ENCODE measurements around the gene RCOR1.
"Not testable (repeated sequence)": the region's sequence is repeated elsewhere in the genome, so short reads cannot be mapped to it uniquely, and the experiment has no call there.

RCOR1 gene

DNA sequence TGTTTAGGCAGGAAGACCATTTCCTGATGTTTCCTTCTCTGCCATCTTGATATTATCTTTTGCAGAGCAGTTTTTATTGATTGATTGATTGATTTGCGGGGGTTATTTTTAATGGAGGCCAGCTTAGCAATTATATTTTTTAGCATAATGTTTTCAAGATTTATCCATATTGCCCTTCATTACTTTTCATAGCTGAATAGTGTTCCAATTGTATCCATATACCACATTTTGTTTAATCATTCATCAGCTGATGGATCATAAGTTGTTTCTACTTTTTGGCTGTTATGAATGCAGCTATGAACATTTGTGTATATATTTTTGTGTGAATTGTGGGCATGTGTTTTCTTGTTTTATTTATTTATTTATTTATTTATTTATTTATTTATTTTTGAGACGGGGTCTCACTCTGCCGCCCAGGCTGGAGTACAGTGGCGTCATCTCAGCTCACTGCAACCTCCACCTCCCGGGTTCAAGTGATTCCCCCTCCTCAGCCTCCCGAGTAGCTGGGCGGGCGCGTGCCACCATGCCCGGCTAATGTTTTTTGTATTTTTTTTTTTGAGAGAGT lies 20.9 kb upstream of the RCOR1 start:
- TF ChIP-seq, protein P1, sequence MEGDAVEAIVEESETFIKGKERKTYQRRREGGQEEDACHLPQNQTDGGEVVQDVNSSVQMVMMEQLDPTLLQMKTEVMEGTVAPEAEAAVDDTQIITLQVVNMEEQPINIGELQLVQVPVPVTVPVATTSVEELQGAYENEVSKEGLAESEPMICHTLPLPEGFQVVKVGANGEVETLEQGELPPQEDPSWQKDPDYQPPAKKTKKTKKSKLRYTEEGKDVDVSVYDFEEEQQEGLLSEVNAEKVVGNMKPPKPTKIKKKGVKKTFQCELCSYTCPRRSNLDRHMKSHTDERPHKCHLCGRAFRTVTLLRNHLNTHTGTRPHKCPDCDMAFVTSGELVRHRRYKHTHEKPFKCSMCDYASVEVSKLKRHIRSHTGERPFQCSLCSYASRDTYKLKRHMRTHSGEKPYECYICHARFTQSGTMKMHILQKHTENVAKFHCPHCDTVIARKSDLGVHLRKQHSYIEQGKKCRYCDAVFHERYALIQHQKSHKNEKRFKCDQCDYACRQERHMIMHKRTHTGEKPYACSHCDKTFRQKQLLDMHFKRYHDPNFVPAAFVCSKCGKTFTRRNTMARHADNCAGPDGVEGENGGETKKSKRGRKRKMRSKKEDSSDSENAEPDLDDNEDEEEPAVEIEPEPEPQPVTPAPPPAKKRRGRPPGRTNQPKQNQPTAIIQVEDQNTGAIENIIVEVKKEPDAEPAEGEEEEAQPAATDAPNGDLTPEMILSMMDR (IDR thresholded peaks at IDR 0.05; ENCODE audit: insufficient read depth, low read depth, low read length, missing control alignments): no peak
- H3K4me3 ChIP-seq (ENCODE audit: low read depth, low read length): no peak overlapping the region
- no peak for DNase-seq (ENCODE audit: low read depth)

DNA sequence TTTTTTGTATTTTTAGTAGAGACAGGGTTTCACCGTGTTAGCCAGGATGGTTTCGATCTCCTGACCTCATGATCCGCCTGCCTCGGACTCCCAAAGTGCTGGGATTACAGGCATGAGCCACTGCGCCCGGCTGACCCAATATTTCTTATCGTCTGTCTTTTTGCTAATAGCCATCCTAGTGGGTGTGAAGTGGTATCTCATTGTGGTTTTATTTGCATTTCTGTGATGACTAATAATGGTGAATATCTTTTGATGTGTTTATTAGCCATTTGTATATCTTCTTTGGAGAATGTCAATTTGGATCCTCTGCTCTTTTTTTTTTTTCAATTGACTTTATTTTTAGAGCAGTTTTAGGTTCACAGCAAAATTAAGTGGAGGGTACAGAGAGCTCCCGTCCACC lies 19.3 kb upstream of the RCOR1 start:
- H3K4me3 ChIP-seq (ENCODE audit: low read depth, low read length): not testable (repeated sequence)
- peak; percentile 33 for DNase-seq (ENCODE audit: low read depth)

DNA sequence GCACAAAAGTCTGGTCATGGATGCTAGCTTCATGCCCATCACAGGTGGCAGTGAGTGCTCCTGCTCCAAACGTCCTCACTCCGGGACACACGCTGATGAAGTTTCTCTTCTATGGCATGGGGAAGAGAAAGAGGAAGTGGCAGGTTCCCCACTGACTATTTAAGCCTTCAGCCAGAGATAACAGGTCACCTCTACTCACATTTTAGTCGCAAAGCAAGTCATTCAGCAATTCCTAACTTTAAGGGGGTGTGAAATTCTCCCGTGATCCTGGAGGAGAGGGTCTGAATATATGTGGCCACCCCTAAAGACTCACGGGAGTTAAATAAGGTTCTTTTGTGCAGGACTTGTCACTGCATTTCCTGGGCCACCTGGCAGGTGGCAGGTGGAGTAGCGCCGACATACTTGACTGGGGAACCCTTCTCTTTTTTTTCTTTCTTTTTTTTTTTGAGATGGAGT lies 18.8 kb upstream of the RCOR1 start:
- TF ChIP-seq, protein P1 (IDR thresholded peaks at IDR 0.05; ENCODE audit: insufficient read depth, low read depth, low read length, missing control alignments): no peak
- H3K4me3 ChIP-seq (ENCODE audit: low read depth, low read length): peak overlapping the region; percentile 22; the same call in 1 of the 2 replicates
- DNase-seq (ENCODE audit: low read depth): peak; percentile 44

DNA sequence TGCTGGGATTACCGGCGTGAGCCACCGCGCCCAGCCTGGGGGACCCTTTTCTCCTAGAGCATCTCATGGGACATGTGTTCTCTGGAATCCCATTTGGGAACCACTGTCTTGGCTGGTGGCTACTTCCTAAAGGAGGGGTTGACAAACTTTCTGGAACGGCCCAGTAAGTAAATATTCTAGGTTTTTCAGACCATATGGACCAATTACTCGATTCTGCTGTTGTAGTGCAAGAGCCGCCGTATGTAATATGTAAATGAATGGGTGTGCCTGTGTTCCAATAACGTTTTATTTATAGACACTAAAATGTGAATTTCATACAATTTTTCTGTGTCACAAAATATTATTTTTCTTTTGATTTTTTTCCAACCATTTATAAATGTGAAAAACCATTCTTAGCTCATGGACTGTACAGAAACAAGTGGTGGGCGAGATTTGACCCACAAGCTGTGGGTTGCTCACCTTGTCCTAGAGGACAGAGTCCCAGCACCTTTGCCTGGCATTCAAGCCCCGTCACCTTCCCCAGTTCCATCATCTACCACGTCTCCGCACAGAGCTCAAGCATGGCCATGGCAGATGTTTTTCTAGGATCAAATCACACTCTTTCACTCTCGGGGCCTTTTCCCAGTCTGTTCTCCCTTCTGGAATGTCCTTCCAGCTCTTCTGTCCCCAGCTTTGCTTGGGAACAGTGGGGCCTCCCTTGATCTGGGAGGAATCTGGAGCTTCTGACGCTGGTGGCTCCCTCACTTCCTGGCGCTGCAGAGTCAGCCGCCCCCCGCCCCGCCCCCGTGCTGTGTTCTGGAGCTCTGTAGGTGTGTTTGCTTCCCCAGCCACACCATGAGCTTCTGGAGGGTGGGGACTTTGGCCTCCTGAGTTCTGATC lies 17.9 kb upstream of the RCOR1 start:
- DNase-seq (ENCODE audit: low read depth): no peak
- H3K4me3 ChIP-seq (ENCODE audit: low read depth, low read length): no peak overlapping the region
- TF ChIP-seq, protein P1 (IDR thresholded peaks at IDR 0.05; ENCODE audit: insufficient read depth, low read depth, low read length, missing control alignments): no peak

DNA sequence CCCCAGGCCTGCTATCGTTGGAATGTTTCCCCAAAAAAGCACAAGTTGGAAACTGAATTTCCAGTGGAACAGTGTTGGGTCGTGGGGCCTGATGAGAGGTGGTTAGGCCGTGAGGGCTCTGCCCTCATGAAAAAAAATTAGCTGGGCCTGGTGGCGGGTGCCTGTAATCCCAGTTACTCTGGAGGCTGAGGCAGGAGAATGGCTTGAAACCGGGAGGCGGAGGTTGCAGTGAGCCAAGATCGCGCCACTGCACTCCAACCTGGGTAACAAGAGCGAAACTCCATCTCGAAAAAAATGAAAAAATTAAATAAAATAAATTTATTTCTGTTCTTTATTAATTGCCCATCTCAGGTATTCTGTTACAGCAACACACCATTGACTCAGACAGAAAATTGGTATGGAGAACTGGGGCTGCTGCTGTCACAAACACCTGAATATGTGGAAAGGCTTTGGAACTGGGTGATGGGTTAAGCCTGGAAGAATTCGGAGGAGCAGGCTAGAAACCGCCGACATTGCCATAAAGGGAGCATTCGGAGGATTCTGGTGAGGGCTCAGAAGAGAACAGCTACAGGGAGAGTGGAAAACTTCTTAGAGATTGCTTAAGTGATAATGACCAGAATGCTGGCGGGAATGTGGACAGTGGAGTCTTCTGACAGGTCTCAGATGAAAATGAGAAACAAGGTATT lies 17.1 kb upstream of the RCOR1 start:
- TF ChIP-seq, protein P1 (IDR thresholded peaks at IDR 0.05; ENCODE audit: insufficient read depth, low read depth, low read length, missing control alignments): no peak

DNA sequence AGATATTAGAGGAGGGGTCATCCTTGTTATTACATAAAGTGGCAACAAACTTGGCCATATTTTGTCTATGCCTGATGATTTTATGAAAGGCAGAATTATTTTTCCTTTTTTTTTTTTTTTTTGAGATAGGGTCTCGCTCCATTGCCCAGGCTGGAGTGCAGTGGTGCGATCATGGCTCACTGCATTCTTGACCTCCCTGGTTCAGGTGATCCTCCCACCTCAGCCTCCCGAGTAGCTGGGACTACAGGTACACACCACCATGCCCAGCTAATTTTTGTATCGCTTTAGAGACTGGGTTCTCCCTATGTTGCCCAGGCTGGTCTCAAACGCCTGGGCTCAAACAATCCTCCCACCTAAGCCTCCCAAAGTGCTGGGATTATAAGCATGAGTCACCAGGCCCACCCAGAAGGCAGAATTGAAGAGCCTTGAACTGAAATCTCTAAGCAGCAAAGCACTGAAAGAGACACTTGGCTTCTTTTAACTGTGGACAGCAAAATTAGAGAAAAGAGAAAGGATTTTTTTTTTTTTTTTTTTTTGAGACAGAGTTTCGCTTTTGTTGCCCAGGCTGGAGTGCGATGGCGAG lies 16.5 kb upstream of the RCOR1 start:
- not testable (repeated sequence) for DNase-seq (ENCODE audit: low read depth); H3K4me3 ChIP-seq (ENCODE audit: low read depth, low read length)

More for the DNA sequence above, 17.1 kb upstream of the RCOR1 start:
- DNase-seq (ENCODE audit: low read depth): no peak
- H3K4me3 ChIP-seq (ENCODE audit: low read depth, low read length): no peak overlapping the region

DNA sequence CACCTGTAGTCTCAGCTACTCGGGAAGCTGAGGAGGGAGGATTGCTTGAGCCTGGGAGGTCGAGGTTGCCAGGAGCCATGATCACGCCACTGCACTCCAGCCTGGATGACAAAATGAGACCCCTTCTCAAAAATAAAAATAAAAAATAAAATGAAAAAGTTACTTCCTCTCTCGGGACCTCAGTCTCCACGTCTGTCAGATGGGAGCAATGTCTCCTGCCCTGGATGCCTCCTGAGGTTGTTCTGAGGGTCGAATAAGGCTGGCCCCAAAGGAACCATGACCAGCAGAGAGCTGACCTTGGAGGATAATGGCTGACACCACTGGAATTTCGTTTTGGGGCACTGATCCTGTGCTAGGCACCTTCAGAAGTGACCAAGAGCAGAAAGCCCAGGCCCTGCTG lies 13.6 kb upstream of the RCOR1 start:
- DNase-seq (ENCODE audit: low read depth): no peak
- TF ChIP-seq, protein P1 (IDR thresholded peaks at IDR 0.05; ENCODE audit: insufficient read depth, low read depth, low read length, missing control alignments): no peak
- H3K4me3 ChIP-seq (ENCODE audit: low read depth, low read length): no peak overlapping the region
